Kidney epithelial cell (primary cell): ENCODE data around the gene SIM1. TPM values are rescaled to one million over a fixed set of nuclear protein-coding genes. Genes with fewer than 3 reads are reported as not detected.

Experiments
- DNase-seq: peaks from one replicate; pipeline ENCODE4 v3.0.0-alpha.2; 2010; ENCODE audit warnings: low read depth
- H3K27me3 ChIP-seq: 2 replicates; pipeline ENCODE4 v1.6.0; 2011; ENCODE audit warnings: low read length; ENCODE audit not compliant: control insufficient read depth, insufficient read depth
- H3K36me3 ChIP-seq: 2 replicates; pipeline ENCODE4 v1.5.1; 2011; ENCODE audit warnings: low read length; ENCODE audit not compliant: control insufficient read depth, insufficient read depth
- H3K4me3 ChIP-seq: 2 replicates; pipeline ENCODE4 v1.5.1; 2011; ENCODE audit warnings: low read depth, mild to moderate bottlenecking, control low read depth, low read length
- CTCF ChIP-seq: IDR thresholded peaks from 2 replicates; pipeline ENCODE4 v1.5.1; 2011; ENCODE audit warnings: mild to moderate bottlenecking, moderate library complexity, low read length, control low read depth, inconsistent platforms; ENCODE audit not compliant: insufficient read depth, poor library complexity, severe bottlenecking
- total RNA-seq: library from RNA; depleted of rRNA; stranded (reverse); fragments of >200 nt; gene quantifications from 2 replicates; pipeline ENCODE4 v1.2.3, GENCODE V29; 2015

Gene SIM1
- total RNA-seq, 1 donor from 2014 or later, result 2.0 TPM

GRCh38 chr6:100488244-100488643 lies 23.5 kb upstream of the SIM1 start:
- no peak for DNase-seq
- H3K27me3 ChIP-seq, result no peaks in the 10 kb centered on the region
- TF ChIP-seq CTCF, result no peak
- no peak overlapping the region for H3K4me3 ChIP-seq
- no peaks in the 10 kb centered on the region for H3K36me3 ChIP-seq

DNA sequence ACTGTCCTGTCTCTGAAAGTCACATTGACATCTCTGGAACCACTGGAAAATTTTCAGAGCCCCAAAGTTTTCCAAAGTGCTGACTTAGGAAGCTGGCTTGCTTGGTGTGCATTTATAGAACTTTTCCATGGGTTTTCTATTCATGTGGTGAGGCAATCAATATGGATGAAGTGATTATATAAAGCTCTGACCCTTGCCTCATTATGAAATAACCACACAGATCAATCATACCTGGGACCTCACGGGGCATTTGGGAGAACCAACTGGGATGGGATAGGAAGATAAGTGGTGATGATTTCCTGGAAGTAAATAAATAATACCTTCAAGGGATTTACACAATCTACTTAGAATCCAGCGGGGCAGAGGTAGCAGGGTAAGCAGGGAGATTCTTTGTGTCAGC lies 22.9 kb upstream of the SIM1 start:
- Histone ChIP-seq H3K27me3 (no peaks in the 10 kb centered on the region), H3K36me3 (no peaks in the 10 kb centered on the region), H3K4me3 (no peak overlapping the region)
- DNase-seq, result no peak
- TF ChIP-seq CTCF, result no peak

DNA sequence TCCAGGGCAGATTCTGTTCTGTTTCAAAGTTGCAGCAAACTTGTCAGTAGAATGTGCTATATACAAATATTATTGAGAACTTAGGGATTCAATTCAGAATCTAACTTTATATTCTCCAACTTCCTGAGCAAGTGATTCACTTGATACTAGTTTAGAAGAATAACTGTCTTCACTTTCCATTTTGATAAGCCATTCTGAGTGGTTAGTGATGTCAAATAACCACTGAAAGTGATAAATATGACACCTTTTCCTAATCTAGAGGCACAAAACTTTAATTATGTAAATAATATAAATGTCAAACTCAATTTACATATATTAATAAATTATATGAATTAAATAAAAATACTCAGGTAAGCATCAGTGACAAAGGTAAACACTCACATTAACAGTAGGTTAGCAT lies 20.5 kb upstream of the SIM1 start:
- DNase-seq, result no peak
- Histone ChIP-seq H3K36me3 (no peaks in the 10 kb centered on the region), H3K4me3 (no peak overlapping the region), H3K27me3 (no peaks in the 10 kb centered on the region)
- no peak for TF ChIP-seq CTCF

DNA sequence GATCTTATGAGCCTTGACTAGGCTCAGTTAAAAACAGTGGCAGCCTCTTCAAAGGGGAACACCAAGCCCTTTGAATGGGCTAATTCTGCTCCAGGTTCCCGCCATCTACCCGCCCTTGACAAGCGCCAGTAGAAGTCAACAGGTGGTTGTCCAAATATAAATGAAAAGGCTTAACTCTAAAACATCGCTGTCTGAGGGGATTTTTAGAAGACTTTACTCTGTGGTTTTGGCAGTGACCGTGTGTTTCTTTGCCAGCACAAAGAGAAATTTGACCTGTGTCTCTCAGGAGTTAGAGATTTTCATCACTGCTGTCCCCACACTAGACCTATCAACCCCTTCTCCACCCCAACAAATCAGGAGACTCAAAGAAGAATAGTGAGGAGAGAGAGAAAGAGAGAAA lies 19.8 kb upstream of the SIM1 start:
- no peak for TF ChIP-seq CTCF
- Histone ChIP-seq H3K27me3 (no peaks in the 10 kb centered on the region), H3K4me3 (no peak overlapping the region), H3K36me3 (no peaks in the 10 kb centered on the region)
- no peak for DNase-seq

DNA sequence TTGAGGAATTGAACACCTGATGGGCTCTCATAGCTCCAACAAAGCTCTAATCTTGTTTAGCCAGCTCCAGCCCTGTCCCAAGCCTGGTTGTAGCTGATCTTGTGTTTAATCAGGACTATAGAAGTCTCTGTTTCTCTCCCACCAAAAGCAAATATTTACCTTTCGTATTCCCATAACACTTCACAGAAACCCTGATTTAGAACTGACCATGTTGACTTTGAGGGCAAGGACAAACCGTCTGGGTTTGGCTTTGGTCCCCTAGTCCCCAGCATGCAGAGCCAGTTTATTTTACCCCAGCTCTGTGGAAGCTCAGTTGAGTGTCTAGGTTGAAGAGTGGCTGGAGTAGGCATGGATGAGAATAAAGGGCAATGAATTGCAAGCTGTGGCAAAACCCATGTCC lies 18.0 kb upstream of the SIM1 start:
- H3K36me3 ChIP-seq, result no peaks in the 10 kb centered on the region
- H3K4me3 ChIP-seq, result no peak overlapping the region
- no peak for DNase-seq
- no peaks in the 10 kb centered on the region for H3K27me3 ChIP-seq
- TF ChIP-seq CTCF, result no peak

GRCh38 chr6:100479179-100480035 lies 14.7 kb upstream of the SIM1 start:
- Histone ChIP-seq H3K4me3 (no peak overlapping the region), H3K27me3 (no peaks in the 10 kb centered on the region), H3K36me3 (no peaks in the 10 kb centered on the region)
- no peak for DNase-seq
- peak; percentile 66 for TF ChIP-seq CTCF
